K562 (cell line): ENCODE results near the gene FOXR1. TPM values are rescaled to one million over a fixed set of nuclear protein-coding genes. Genes with fewer than 3 reads are reported as not detected.

ENCODE experiments used
- CEBPZ ChIP-seq: fragments of 150-350 bp; IDR thresholded peaks from 2 replicates; pipeline ENCODE4 v1.6.1; 2014; ENCODE audit warnings: low read depth, mild to moderate bottlenecking, low read length, borderline replicate concordance
- ELK1 ChIP-seq: sonication (generic); formaldehyde crosslinking; IDR thresholded peaks from 2 replicates; pipeline ENCODE4 v1.8.1; 2022; ENCODE audit warnings: missing genetic modification reagents
- HIVEP1 ChIP-seq: fragments of 250-450 bp; sonication (Bioruptor Pico); IDR thresholded peaks from 2 replicates; pipeline ENCODE4 v1.4.0; 2020; ENCODE audit warnings: mild to moderate bottlenecking
- KDM2B ChIP-seq: fragments of 250-450 bp; sonication (Bioruptor Pico); IDR thresholded peaks from 2 replicates; pipeline ENCODE4 v1.8.0; 2021; ENCODE audit warnings: mild to moderate bottlenecking, moderate library complexity
- L3MBTL2 ChIP-seq: fragments of 450-650 bp; IDR thresholded peaks from 2 replicates; pipeline ENCODE4 v1.6.1; 2016; ENCODE audit warnings: mild to moderate bottlenecking, moderate library complexity
- MAFF ChIP-seq: IDR thresholded peaks from 2 replicates; pipeline ENCODE4 v1.6.1; 2012; ENCODE audit warnings: low read length, improper control_type of control experiment
- MED1 ChIP-seq: sonication (generic); formaldehyde crosslinking; IDR thresholded peaks from 2 replicates; pipeline ENCODE4 v1.8.1; 2023; ENCODE audit warnings: missing genetic modification reagents, borderline replicate concordance
- MTA2 ChIP-seq: fragments of 450-650 bp; IDR thresholded peaks from 2 replicates; pipeline ENCODE4 v1.6.1; 2016; ENCODE audit warnings: low read depth
- PPARD ChIP-seq: fragments of 250-450 bp; sonication (Bioruptor Pico); IDR thresholded peaks from 2 replicates; pipeline ENCODE4 v1.8.0; 2022; ENCODE audit warnings: inconsistent platforms, mild to moderate bottlenecking, moderate library complexity
- SPI1 ChIP-seq: IDR thresholded peaks from 2 replicates; pipeline ENCODE4 v1.6.1; 2011; ENCODE audit warnings: low read depth, low read length, control low read depth, borderline replicate concordance
- XRCC5 ChIP-seq: fragments of 200-400 bp; formaldehyde crosslinking; IDR thresholded peaks from 2 replicates; pipeline ENCODE4 v1.6.1; 2017; ENCODE audit warnings: low read depth, mild to moderate bottlenecking, low read length
- ZFP36 ChIP-seq: fragments of 150-350 bp; IDR thresholded peaks from 2 replicates; pipeline ENCODE4 v1.6.1; 2018; ENCODE audit warnings: low read length, low read depth; ENCODE audit not compliant: partially characterized antibody
- ZNF165 ChIP-seq: fragments of 250-450 bp; sonication (Bioruptor Pico); IDR thresholded peaks from 2 replicates; pipeline ENCODE4 v1.4.0; 2020; ENCODE audit warnings: borderline replicate concordance
- ZNF445 ChIP-seq: fragments of 250-450 bp; sonication (Bioruptor Pico); IDR thresholded peaks from 2 replicates; pipeline ENCODE4 v1.4.0; 2020; ENCODE audit warnings: low read depth, mild to moderate bottlenecking, moderate library complexity
- ZNF511 ChIP-seq: sonication (generic); formaldehyde crosslinking; IDR thresholded peaks from 2 replicates; pipeline ENCODE4 v1.8.0; 2022; ENCODE audit warnings: mild to moderate bottlenecking, missing genetic modification reagents
- ZNF551 ChIP-seq: fragments of 250-450 bp; sonication (Bioruptor Pico); IDR thresholded peaks from 2 replicates; pipeline ENCODE4 v1.5.0; 2021; ENCODE audit warnings: mild to moderate bottlenecking, moderate library complexity
- ZSCAN29 ChIP-seq: fragments of 450-650 bp; IDR thresholded peaks from 2 replicates; pipeline ENCODE4 v1.6.1; 2017
- polyA plus RNA-seq, 8 experiments: library from polyadenylated mRNA; depleted of rRNA in 4 of 8; stranded (reverse) in 5 of 8; unstranded in 3 of 8; fragments of >200 nt; fragmentation: Nextera tagmentation in 2 of 8; fragmentation: Illumina TruSeq in 1 of 8; extraction: Ambion mirVana in 2 of 8; extraction: Trizol in 1 of 8; gene quantifications; 2 replicates each; pipeline versions ENCODE4 v1.2.1 to v1.2.3, GENCODE V29; 2011 to 2014; ENCODE audit warnings: inconsistent platforms in 1 of 8, missing spikeins in 1 of 8
- total RNA-seq, 7 experiments: library from RNA; depleted of rRNA in 6 of 7; stranded (reverse); fragments of >200 nt in 6 of 7; fragmentation: Illumina TruSeq in 2 of 7; extraction: Trizol in 2 of 7; gene quantifications; 2 replicates each; pipeline versions ENCODE4 v1.2.1 to v1.2.3, GENCODE V29; 2011 to 2021; ENCODE audit warnings: low replicate concordance in 1 of 7
- TF ChIP-seq, protein P1 (sequence below): fragments of 450-650 bp; conservative IDR thresholded peaks from 2 replicates; pipeline ENCODE4 v1.6.1; 2016; ENCODE audit warnings: missing genetic modification characterization, low read depth, mild to moderate bottlenecking, missing compliant biosample characterization, moderate library complexity
- TF ChIP-seq, protein P2 (sequence below): sonication (generic); formaldehyde crosslinking; IDR thresholded peaks from 2 replicates; pipeline ENCODE4 v1.8.1; 2022; ENCODE audit warnings: missing genetic modification reagents

Gene FOXR1
- total and polyA plus RNA-seq, 9 of the 15 experiments (the other 6 are each of a cell fraction or from before 2014, with no cell fraction given) = not detected

DNA sequence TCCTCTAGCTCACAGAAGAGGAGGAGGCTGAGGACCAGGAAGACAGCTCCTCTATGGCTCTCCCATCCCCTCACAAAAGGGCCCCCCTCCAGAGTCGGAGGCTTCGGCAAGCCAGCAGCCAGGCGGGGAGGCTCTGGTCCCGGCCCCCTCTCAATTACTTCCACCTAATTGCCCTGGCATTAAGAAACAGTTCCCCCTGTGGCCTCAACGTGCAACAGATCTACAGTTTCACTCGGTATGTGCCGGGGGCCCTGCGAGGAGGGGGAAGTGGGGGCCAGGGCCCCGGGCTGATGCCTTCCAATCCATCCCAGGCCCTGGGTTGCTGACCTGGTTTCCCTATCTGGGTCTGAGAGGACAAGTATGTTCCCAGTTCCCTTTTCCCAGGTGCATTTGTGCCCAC is 7.9 kb downstream of the FOXR1 start (continued):
- TF ChIP-seq PPARD (CRISPR knock-in tag) (no peak), ZNF445 (CRISPR knock-in tag) (no peak), L3MBTL2 (no peak), ZSCAN29 (no peak), ZNF165 (CRISPR knock-in tag) (no peak), CEBPZ (no peak), HIVEP1 (CRISPR knock-in tag) (no peak), ZNF511 (CRISPR knock-in tag) (0 out of 2 replicates have a peak, but pooled peaks have one; percentile 8), ZFP36 (no peak), ELK1 (CRISPR knock-in tag) (no peak), MTA2 (no peak), XRCC5 (no peak), MAFF (no peak), SPI1 (0 out of 2 replicates have a peak, but pooled peaks have one; percentile 3), MED1 (no peak), KDM2B (no peak), ZNF551 (CRISPR knock-in tag) (no peak)
- TF ChIP-seq, protein P1, sequence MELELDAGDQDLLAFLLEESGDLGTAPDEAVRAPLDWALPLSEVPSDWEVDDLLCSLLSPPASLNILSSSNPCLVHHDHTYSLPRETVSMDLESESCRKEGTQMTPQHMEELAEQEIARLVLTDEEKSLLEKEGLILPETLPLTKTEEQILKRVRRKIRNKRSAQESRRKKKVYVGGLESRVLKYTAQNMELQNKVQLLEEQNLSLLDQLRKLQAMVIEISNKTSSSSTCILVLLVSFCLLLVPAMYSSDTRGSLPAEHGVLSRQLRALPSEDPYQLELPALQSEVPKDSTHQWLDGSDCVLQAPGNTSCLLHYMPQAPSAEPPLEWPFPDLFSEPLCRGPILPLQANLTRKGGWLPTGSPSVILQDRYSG = no peak
- TF ChIP-seq, protein P2, sequence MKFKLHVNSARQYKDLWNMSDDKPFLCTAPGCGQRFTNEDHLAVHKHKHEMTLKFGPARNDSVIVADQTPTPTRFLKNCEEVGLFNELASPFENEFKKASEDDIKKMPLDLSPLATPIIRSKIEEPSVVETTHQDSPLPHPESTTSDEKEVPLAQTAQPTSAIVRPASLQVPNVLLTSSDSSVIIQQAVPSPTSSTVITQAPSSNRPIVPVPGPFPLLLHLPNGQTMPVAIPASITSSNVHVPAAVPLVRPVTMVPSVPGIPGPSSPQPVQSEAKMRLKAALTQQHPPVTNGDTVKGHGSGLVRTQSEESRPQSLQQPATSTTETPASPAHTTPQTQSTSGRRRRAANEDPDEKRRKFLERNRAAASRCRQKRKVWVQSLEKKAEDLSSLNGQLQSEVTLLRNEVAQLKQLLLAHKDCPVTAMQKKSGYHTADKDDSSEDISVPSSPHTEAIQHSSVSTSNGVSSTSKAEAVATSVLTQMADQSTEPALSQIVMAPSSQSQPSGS (CRISPR knock-in tag) = no peak
